GM10266 (cell line): Measurements from ENCODE around the gene HOXD10.

Experiments
- DNase-seq: peaks from one replicate; pipeline ENCODE4 v3.0.0; 2012; ENCODE audit errors: extremely low spot score
- CTCF ChIP-seq: IDR thresholded peaks from 2 replicates; pipeline ENCODE4 v1.5.1; 2012; ENCODE audit warnings: mild to moderate bottlenecking, low read depth; ENCODE audit not compliant: control insufficient read depth, insufficient read depth; ENCODE audit errors: missing control alignments

Gene HOXD10

GRCh38 chr2:176150584-176151441 is 34.2 kb downstream of the HOXD10 start:
- no peak for DNase-seq
- TF ChIP-seq CTCF, result no peak

DNA sequence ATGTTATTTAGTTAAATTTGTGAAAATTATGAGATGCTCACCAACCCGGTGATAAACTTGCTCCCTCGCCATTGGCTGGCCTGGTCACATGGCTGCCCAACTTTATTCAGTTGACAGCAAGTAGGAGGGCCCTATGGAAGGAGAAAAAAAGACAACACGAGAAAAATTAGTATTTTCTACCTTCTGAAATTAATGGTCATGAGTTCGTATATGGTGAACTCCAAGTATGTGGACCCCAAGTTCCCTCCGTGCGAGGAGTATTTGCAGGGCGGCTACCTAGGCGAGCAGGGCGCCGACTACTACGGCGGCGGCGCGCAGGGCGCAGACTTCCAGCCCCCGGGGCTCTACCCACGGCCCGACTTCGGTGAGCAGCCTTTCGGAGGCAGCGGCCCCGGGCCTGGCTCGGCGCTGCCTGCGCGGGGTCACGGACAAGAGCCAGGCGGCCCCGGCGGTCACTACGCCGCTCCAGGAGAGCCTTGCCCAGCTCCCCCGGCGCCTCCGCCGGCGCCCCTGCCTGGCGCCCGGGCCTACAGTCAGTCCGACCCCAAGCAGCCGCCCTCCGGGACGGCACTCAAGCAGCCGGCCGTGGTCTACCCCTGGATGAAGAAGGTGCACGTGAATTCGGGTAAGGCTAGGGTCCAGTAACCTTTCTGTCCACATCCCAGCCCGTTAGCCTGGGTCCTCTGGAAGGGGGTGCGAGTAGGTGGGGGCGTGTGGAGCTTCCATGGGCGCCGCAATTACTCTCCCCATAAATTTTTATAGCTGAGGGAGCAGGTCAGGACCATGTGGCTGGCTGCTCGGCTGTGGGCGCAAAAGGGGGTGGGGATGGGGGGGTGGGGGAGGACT is 35.1 kb downstream of the HOXD10 start, which contains the start of gene HOXD4:
HOXD4 (plus strand) TSS at position 109 of the 846 bp plus-strand sequence; CDS start at position 193, 84 bp downstream.
- TF ChIP-seq CTCF, result no peak
- DNase-seq, result no peak

DNA sequence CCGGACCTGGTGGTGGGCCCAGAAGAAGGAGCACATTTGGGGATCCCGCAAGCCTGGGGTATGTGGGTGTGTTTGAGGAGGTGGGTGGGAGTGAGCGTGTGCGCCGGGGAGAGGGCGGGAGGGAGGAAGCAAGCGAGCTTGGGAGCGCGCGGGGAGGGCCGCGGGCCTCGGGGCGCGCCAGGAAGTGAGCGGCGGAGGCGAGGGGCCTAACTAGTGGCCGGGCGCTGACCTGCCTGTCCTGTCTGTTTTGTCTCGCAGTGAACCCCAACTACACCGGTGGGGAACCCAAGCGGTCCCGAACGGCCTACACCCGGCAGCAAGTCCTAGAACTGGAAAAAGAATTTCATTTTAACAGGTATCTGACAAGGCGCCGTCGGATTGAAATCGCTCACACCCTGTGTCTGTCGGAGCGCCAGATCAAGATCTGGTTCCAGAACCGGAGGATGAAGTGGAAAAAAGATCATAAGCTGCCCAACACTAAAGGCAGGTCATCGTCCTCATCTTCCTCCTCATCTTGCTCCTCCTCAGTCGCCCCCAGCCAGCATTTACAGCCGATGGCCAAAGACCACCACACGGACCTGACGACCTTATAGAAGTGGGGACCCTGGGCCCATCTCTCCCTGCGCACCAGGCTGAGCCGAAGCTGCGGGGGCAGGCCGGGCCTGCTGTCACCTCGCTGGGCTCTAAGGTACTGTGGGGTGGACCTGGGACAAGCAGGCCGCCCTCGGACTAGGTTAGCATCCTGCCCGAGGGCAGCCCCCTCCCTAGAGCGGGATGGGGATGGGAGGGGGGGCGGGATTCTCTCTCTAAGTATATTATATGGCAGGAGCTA is 36.0 kb downstream of the HOXD10 start:
- TF ChIP-seq CTCF, result no peak

GRCh38 chr2:176154576-176155252 is 38.1 kb downstream of the HOXD10 start:
- TF ChIP-seq CTCF, result no peak
- no peak for DNase-seq

More for the DNA sequence above, 36.0 kb downstream of the HOXD10 start:
- no peak for DNase-seq

DNA sequence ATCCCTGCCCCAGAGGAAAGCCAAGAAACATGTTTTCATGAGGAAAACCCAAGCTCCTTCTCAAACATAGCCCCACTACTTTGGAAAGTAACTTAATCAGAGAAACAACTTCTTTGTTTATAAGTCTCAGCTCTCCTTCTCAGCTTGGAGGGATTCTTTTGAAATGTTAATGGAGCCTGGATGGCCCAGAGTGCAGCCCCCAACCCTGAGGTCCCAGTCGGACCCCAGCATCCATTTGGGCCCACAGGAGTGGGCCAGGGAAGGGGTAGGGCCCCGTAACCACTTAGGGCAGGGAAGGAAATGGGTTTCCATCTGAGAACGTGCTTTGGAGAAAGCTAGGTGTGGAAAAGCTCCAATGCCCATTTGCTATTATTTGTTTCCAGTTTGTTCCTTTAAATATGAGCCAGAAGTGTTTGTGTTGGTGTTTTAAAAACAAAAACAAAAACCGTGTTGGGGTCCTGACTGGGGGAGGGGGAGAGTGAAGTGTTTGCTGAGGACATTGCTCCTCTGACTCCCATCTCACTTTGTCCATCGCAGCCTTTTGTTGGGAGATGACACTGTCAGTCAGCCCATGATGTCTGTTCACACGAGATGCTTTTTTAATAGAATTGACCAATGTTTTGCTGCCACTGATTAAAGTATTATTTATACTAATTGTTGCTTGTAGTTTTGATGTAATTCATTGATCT is 38.9 kb downstream of the HOXD10 start:
- no peak for TF ChIP-seq CTCF
- DNase-seq, result no peak

- no peak for TF ChIP-seq CTCF
- DNase-seq, result no peak
Observed at GRCh38 chr2:176156301-176156806, 39.8 kb downstream of the HOXD10 start.
